Measurements from ENCODE around the gene ECE2. TPM values are rescaled to one million over a fixed set of nuclear protein-coding genes. Genes with fewer than 3 reads are reported as not detected.

ECE2 gene
- total RNA-seq, 1 experiment from 2014 or later = not detected

DNA sequence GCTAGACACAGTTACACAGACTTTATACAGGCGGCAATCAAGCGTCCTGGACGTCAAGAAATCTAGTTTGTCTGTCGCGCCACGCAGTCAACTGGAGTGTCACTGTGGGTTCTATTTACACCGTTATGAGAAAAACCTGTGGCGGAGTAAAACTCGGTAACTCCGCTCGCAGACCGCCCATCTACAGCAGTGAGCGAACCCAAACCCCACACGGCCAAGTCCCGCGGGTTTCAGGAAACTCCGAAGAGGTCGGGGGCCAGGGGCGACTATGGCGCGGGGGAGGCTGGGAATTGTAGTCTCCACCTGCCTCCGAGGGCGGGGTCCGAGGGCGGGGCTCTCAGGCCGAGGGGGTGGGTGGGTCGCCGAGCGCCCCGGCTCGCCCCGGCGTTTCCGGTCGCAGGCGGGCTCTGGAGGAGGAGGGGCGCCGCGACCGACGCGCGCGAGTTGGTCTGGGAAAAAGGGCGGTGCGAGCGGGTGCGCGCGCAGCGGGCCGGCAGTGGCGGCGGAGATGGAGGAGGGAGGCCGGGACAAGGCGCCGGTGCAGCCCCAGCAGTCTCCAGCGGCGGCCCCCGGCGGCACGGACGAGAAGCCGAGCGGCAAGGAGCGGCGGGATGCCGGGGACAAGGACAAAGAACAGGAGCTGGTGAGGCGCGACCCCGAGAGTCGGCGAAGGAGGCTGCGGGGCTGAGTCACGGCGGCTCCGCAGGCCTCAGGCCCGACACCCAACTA lies 23.1 kb downstream of the ECE2 start, which contains the start of gene PSMD2:
TSS of gene PSMD2 (plus strand) at position 483 of the 729 bp plus-strand sequence. CDS start at position 509, 26 bp downstream.
- POLR2A ChIA-PET = interaction anchor here (0.6 to 2.2 kb wide), 13 partner anchors 13 to 165 kb away, joined by 3 to 16 read pairs (median 4); partner anchors contain the start of genes EEF1AKMT4 and EIF2B5
- no TSS peak for BruUV-seq (replicated peaks)
- intact Hi-C loops (cut with micrococcal nuclease) = loop anchor here (1.0 kb wide), 1 partner anchor 49 kb away; no protein-coding TSS in a partner anchor
- Mint-ChIP-seq H3K27ac (ENCODE audit: low read depth, unreplicated experiment) (peak within 1 kb of the TSS; percentile 82), H3K4me1 (ENCODE audit: insufficient read depth, unreplicated experiment) (peaks cover 5% of the 10 kb centered on the region), H3K36me3 (ENCODE audit: insufficient read depth, unreplicated experiment) (peaks cover 46% of the 10 kb centered on the region), H3K4me3 (ENCODE audit: unreplicated experiment) (peak within 1 kb of the TSS; percentile 83), H3K9me3 (ENCODE audit: unreplicated experiment) (no peaks in the 10 kb centered on the region), H3K27me3 (ENCODE audit: insufficient read depth, unreplicated experiment) (no peaks in the 10 kb centered on the region)
- peak; percentile 96 for DNase-seq (ENCODE audit: unreplicated experiment)
- CTCF ChIA-PET = interaction anchor here (0.6 to 1.4 kb wide), 5 partner anchors 9 to 387 kb away, joined by 3 to 4 read pairs (median 3); no protein-coding TSS in a partner anchor
- TF ChIP-seq, protein P1, sequence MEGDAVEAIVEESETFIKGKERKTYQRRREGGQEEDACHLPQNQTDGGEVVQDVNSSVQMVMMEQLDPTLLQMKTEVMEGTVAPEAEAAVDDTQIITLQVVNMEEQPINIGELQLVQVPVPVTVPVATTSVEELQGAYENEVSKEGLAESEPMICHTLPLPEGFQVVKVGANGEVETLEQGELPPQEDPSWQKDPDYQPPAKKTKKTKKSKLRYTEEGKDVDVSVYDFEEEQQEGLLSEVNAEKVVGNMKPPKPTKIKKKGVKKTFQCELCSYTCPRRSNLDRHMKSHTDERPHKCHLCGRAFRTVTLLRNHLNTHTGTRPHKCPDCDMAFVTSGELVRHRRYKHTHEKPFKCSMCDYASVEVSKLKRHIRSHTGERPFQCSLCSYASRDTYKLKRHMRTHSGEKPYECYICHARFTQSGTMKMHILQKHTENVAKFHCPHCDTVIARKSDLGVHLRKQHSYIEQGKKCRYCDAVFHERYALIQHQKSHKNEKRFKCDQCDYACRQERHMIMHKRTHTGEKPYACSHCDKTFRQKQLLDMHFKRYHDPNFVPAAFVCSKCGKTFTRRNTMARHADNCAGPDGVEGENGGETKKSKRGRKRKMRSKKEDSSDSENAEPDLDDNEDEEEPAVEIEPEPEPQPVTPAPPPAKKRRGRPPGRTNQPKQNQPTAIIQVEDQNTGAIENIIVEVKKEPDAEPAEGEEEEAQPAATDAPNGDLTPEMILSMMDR (IDR thresholded peaks at IDR 0.05; ENCODE audit: unreplicated experiment) = no peak

DNA sequence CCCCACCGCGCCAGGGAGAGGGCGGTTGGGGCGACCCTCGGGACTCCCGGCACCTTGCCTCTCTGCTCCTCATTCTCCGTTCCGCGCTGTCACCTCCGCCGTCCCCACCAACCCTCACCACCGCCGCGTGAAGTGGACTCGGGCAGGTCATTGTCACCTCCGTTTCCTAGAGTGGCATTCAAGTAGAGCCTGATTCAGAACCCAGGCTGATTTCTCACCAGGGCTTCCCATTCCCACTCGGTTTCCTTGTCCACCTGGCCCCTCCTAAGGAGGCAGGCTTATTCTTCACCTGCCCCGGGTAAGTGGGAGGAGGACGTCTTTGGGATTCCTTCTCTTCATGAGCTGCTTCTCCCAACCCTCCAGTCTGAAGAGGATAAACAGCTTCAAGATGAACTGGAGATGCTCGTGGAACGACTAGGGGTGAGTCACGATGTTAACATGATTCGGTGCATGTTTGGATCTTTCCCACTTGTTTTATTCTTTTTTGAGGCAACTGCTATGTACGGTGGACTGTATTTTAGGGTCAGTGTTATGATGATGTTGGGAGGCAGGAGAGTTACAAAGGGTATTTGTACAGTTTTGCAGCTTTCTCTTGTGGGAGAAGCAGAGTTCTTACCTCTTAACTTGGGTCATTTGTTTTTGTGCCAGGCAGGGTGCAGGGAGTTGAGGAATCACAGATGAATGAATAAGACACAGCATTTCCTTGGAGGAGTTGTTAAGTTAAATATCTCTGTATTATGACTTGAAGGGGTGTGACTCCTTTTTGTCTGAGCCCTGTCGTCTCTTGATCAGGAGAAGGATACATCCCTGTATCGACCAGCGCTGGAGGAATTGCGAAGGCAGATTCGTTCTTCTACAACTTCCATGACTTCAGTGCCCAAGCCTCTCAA lies 23.9 kb downstream of the ECE2 start:
- CTCF ChIA-PET = interaction anchor here (0.5 to 1.4 kb wide), 6 partner anchors 10 to 478 kb away, joined by 3 to 6 read pairs (median 4); no protein-coding TSS in a partner anchor
- Mint-ChIP-seq H3K9me3 (ENCODE audit: unreplicated experiment) (no peaks in the 10 kb centered on the region), H3K4me1 (ENCODE audit: insufficient read depth, unreplicated experiment) (peaks cover 5% of the 10 kb centered on the region), H3K4me3 (ENCODE audit: unreplicated experiment) (peak overlapping the region; percentile 83), H3K27me3 (ENCODE audit: insufficient read depth, unreplicated experiment) (no peaks in the 10 kb centered on the region), H3K36me3 (ENCODE audit: insufficient read depth, unreplicated experiment) (peaks cover 54% of the 10 kb centered on the region), H3K27ac (ENCODE audit: low read depth, unreplicated experiment) (peak overlapping the region; percentile 82)
- TF ChIP-seq, protein P1 (IDR thresholded peaks at IDR 0.05; ENCODE audit: unreplicated experiment) = no peak
- BruUV-seq (replicated peaks) = TSS peak; percentile 92
- intact Hi-C loops (cut with micrococcal nuclease) = loop anchor here (1.0 kb wide), 1 partner anchor 49 kb away; no protein-coding TSS in a partner anchor
- POLR2A ChIA-PET = interaction anchor here (0.7 to 2.2 kb wide), 14 partner anchors 12 to 166 kb away, joined by 3 to 16 read pairs (median 4); partner anchors contain the start of genes EEF1AKMT4 and EIF2B5
- DNase-seq (ENCODE audit: unreplicated experiment) = peak; percentile 33

DNA sequence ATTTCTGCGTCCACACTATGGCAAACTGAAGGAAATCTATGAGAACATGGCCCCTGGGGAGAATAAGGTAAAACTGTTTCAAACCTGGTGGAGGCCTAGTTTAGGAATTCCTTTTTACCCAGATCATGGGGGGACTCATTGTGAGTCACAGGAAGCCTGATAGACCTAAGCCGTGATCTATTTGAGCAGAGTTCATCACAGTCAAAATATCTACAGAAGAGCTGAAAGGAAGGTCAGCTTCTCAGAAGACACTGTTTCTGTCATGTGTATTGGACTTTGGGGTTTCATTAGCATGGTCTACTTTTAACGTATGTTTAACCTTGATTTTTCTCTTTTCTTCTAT lies 24.5 kb downstream of the ECE2 start:
- no peaks in the 10 kb centered on the region for H3K9me3 Mint-ChIP-seq (ENCODE audit: unreplicated experiment)
- TF ChIP-seq, protein P1 (IDR thresholded peaks at IDR 0.05; ENCODE audit: unreplicated experiment) = no peak
- CTCF ChIA-PET = interaction anchor here (0.5 to 1.4 kb wide), 5 partner anchors 11 to 164 kb away, joined by 3 to 6 read pairs (median 4); no protein-coding TSS in a partner anchor
- TSS peak; percentile 35 for BruUV-seq (replicated peaks)
- H3K27ac Mint-ChIP-seq (ENCODE audit: low read depth, unreplicated experiment) = peak overlapping the region; percentile 82
- POLR2A ChIA-PET = interaction anchor here (1.0 to 2.2 kb wide), 5 partner anchors 16 to 124 kb away, joined by 3 to 16 read pairs (median 8); partner anchors contain the start of gene EEF1AKMT4
- H3K4me3 Mint-ChIP-seq (ENCODE audit: unreplicated experiment) = peak overlapping the region; percentile 83
- DNase-seq (ENCODE audit: unreplicated experiment) = peak; percentile 13
- H3K36me3 Mint-ChIP-seq (ENCODE audit: insufficient read depth, unreplicated experiment) = peaks cover 58% of the 10 kb centered on the region
- intact Hi-C loops (cut with micrococcal nuclease) = no loop called here
- H3K27me3 Mint-ChIP-seq (ENCODE audit: insufficient read depth, unreplicated experiment) = no peaks in the 10 kb centered on the region
- peaks cover 5% of the 10 kb centered on the region for H3K4me1 Mint-ChIP-seq (ENCODE audit: insufficient read depth, unreplicated experiment)
